Neutrophil (primary cell): ENCODE measurements around the gene OSTF1.

Experiments
- H3K27ac ChIP-seq: fragments of 200-600 bp; sonication (generic); 2 replicates; pipeline ENCODE4 v1.5.1; 2016; ENCODE audit warnings: mild to moderate bottlenecking, moderate library complexity
- H3K27me3 ChIP-seq: fragments of 200-600 bp; sonication (generic); 2 replicates; pipeline ENCODE4 v1.6.0; 2016; ENCODE audit warnings: mild to moderate bottlenecking
- H3K36me3 ChIP-seq: fragments of 200-600 bp; sonication (generic); 2 replicates; pipeline ENCODE4 v1.5.1; 2017
- H3K4me1 ChIP-seq, 2 experiments: fragments of 200-600 bp in 1 of 2; sonication (generic) in 1 of 2; 1 replicate in 1 of 2; 2 replicates in 1 of 2; pipeline versions ENCODE4 v1.5.1 to v1.6.1; 2013 to 2016; ENCODE audit warnings: low read depth in 1 of 2, low read length in 1 of 2, mild to moderate bottlenecking in 1 of 2, moderate library complexity in 1 of 2; ENCODE audit not compliant: control insufficient read depth in 1 of 2, insufficient read depth in 1 of 2
- H3K4me3 ChIP-seq, 2 experiments: fragments of 200-600 bp in 1 of 2; sonication (generic) in 1 of 2; 1 replicate in 1 of 2; 2 replicates in 1 of 2; pipeline ENCODE4 v1.5.1; 2013 to 2016; ENCODE audit warnings: low read depth in 1 of 2, low read length in 1 of 2, mild to moderate bottlenecking in 1 of 2, moderate library complexity in 1 of 2
- H3K9me3 ChIP-seq: fragments of 200-600 bp; sonication (generic); 2 replicates; pipeline ENCODE4 v1.5.1; 2016
- TF ChIP-seq, protein P1 (sequence below): fragments of 200-600 bp; sonication (generic); IDR thresholded peaks from 2 replicates; pipeline ENCODE4 v1.5.1; 2016; ENCODE audit warnings: antibody characterized with exemption

OSTF1 gene

DNA sequence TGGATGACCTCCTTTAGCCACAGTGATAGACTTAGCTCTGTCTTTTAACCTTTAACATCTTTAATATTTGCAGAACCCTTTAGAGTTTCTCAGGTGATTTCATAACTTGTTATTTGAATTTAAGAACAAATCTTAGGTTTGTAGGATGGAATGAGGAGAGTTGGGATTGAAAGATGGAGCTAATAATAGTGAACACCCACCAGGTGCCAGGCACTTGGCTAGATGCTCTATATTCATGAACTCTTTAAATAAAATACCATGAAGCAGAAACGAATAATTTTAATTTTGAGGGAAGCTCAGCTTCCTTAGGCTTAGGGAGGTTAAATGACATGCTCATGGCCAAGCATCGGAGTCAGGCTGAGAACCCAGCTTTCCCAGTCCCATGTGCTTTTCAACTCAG is 40.8 kb upstream of the OSTF1 start:
- Histone ChIP-seq H3K27me3 (no peaks in the 10 kb centered on the region), H3K4me1 (no peaks in the 10 kb centered on the region), H3K36me3 (no peaks in the 10 kb centered on the region), H3K27ac (no peak overlapping the region), H3K9me3 (no peaks in the 10 kb centered on the region), H3K4me3 (no peak overlapping the region)
- TF ChIP-seq, protein P1, sequence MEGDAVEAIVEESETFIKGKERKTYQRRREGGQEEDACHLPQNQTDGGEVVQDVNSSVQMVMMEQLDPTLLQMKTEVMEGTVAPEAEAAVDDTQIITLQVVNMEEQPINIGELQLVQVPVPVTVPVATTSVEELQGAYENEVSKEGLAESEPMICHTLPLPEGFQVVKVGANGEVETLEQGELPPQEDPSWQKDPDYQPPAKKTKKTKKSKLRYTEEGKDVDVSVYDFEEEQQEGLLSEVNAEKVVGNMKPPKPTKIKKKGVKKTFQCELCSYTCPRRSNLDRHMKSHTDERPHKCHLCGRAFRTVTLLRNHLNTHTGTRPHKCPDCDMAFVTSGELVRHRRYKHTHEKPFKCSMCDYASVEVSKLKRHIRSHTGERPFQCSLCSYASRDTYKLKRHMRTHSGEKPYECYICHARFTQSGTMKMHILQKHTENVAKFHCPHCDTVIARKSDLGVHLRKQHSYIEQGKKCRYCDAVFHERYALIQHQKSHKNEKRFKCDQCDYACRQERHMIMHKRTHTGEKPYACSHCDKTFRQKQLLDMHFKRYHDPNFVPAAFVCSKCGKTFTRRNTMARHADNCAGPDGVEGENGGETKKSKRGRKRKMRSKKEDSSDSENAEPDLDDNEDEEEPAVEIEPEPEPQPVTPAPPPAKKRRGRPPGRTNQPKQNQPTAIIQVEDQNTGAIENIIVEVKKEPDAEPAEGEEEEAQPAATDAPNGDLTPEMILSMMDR = no peak

DNA sequence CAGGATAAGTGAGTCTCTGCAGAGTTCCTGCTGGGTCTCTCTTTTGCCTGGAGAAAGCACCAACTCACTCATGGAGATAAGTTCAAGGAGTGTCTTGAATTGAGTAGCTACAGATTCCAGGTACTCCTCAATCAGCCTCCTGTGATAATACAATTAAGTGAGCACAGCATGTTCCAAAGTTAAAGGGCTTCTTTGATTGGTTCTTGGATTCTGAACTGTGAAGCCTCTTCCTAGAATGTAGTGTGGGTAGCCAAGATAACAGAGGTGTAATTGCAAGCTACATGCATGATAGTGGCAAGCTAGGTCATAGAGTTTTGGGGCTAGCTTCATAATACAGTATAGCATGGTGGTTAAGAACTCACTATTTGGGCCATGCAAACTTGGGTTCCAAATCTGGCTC is 37.0 kb upstream of the OSTF1 start:
- TF ChIP-seq, protein P1 = no peak
- Histone ChIP-seq H3K27ac (no peak overlapping the region), H3K9me3 (no peaks in the 10 kb centered on the region), H3K27me3 (no peaks in the 10 kb centered on the region), H3K4me1 (no peaks in the 10 kb centered on the region), H3K4me3 (no peak overlapping the region), H3K36me3 (no peaks in the 10 kb centered on the region)

DNA sequence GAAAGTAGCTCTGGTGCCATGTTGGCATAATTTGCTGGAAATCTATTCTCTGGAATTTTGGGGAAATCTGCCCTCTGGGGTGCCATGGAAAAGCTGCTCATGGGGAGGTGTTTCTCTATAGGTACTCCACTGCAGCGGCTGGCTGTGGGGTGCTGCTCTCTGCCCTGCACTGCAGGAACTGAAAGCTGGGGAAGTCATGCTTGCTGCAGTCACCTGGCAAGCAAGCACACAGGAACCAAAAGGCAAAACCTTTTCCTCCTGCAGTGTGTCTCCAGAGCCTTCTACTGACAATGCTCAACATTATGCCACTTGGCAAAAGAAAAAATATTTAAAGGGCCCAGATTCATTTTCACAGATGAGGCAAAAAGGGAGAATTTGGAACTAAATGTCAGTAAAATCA is 34.4 kb upstream of the OSTF1 start:
- Histone ChIP-seq H3K9me3 (no peaks in the 10 kb centered on the region), H3K27ac (no peak overlapping the region), H3K4me1 (no peaks in the 10 kb centered on the region), H3K4me3 (no peak overlapping the region), H3K27me3 (no peaks in the 10 kb centered on the region), H3K36me3 (no peaks in the 10 kb centered on the region)
- TF ChIP-seq, protein P1 = no peak

DNA sequence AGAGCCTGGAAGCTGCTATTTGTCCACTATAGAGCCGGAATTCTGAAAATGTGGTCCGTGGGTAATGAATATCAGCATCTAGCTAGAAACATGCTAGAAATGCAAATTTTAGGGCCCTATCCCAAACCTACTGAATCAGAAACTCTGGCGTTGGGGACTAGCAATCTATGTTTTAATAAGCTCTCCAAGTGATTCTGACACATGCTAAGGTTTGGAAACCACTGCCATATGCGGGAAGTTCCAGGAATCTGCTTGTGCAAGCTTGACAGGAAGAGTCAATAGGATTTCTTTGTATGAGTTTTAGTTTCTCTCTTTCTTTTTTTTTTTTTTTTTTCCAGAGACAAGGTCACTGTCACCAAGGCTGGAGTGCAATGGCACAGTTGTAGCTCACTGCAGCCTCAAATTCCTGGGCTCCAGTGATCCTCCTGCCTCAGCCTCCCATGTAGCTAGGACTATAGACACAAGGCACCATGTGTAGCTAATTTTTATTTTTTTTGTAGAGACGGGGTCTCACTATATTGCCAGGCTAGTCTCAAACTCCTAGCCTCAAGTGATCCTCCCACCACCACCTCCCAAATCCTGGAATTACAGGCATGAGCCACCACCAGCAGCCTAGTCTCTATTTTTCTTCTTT is 33.8 kb upstream of the OSTF1 start:
- H3K9me3 ChIP-seq = no peaks in the 10 kb centered on the region
- H3K4me1 ChIP-seq = no peaks in the 10 kb centered on the region
- H3K27ac ChIP-seq = no peak overlapping the region
- H3K27me3 ChIP-seq = no peaks in the 10 kb centered on the region
- no peaks in the 10 kb centered on the region for H3K36me3 ChIP-seq
- TF ChIP-seq, protein P1 = no peak
- H3K4me3 ChIP-seq = no peak overlapping the region

DNA sequence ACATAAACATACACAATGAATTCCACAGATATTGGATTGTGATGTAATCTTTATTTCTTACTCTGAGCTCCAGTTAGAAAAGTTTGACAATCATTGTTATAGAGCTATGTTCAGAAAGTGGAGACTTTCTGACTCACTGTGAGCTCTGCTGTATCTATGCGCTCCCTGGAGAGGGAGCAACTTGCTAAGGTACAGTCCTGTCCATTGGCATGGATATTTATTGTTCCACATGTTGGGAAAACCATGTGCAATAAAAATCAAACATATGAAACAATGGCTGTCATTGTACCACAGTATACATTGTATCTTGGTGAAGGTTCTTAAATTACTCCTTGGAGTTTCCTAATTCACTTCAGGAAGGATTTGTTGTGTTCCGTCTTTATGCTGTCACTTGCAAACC is 27.1 kb upstream of the OSTF1 start:
- Histone ChIP-seq H3K9me3 (no peaks in the 10 kb centered on the region), H3K27ac (no peak overlapping the region), H3K4me1 (no peaks in the 10 kb centered on the region), H3K27me3 (no peaks in the 10 kb centered on the region), H3K36me3 (peaks cover 55% of the 10 kb centered on the region), H3K4me3 (no peak overlapping the region)
- TF ChIP-seq, protein P1 = no peak
